Hematopoietic multipotent progenitor cell treated with erythropoietin and hydrocortisone succinate and interleukin-3 and kit ligand, for 17 days (in vitro differentiated cells): ENCODE results near the gene OR2F2.

ENCODE experiments used
- DNase-seq: peaks from one replicate; pipeline ENCODE4 v3.0.0-alpha.2; 2015; ENCODE audit warnings: low spot score

Gene OR2F2

GRCh38 chr7:143934526-143935325 is at the start of gene OR2F2:
TSS of gene OR2F2 (plus strand) at chr7:143935233. CDS start at chr7:143935233, 0 bp downstream.
- no peak for DNase-seq

DNA sequence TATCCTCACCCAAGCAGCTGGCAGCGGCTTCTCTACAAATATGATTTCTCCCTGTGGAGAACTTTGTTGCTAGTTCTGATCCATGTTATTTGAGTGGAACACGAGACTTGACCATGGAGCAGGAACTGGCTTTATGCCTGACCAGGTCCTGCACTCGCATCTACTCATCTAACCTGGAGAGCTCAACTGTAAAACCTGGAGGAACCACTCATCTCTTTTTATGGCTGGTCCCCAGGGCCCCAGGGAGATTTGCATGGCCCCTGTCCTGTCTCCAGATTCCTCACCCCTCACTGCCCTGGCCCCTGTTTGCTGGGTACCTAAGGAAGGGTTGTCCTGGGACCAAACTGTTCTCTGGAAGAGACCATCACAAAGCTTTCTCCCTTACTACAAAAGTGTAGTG is 49.1 kb upstream of the OR2F2 start:
- DNase-seq: no peak

DNA sequence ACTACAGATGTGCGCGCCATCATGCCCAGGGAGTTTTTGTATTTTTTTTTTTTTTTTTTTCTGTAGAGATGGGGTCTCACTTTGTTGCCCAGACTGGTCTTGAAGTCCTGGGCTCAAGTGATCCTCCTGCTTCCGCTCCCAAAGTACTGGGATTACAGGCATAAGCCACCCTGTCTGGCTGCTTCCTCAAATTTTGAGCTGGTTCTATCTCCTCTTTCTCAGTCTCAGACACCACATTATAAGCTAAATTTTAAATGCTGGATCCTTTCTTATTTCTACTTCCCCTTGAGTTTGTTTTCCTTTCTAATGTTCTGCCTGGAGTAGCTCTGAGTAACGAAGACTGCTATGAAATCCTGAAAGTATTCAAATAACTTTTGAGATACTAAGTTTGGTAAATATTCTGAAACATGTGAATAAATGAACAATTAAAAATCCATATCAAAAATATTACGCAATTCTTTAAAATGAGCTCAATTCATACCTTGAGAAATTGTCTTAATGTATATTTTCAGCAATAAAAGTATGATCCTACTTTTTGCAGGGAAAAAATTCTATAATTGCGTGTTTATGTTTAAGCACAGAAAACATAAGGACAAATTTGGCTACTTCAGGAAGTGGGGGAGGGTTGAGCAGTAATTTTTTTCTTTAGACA is 48.1 kb upstream of the OR2F2 start:
- no peak for DNase-seq

- no peak for DNase-seq
These were observed 46.0 kb upstream of the OR2F2 start for GRCh38 chr7:143889068-143889467.

GRCh38 chr7:143890558-143890957 is 44.5 kb upstream of the OR2F2 start:
- no peak for DNase-seq

GRCh38 chr7:143891457-143891856 is 43.6 kb upstream of the OR2F2 start:
- no peak for DNase-seq

DNA sequence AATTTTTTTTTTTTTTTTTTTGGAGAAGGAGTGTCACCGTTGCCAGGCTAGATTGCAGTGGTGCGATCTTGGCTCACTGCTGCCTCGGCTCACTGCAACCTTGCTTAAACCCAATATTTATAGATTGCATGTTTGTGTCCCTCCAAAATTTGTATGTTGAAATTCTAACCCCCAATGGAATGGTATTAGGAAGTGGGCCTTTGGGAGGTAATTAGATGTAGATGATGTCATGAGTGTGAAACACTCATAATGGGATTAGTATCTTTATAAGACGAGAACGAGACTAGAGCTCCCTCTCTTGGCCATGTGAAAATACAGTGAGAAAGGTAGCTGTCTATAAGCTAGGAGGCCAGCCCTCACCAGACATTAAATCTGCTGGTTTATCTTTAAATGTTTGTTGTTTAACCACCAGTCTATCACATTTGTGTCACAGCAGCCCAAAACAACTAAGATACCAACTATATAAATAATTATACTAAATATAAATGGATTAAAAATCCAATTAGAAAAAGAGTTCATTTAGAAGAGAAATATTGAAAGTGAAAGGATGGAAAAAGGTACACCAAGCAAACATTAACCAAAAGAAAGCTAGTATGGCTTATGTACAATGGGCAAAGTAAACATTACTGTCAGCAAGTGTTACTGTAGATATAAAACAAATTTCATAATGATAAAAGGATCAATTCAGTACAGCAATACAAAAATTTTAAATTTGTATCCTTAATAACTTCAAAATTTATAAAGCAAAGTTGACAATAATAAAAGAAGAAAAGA is 42.3 kb upstream of the OR2F2 start:
- DNase-seq: peak; percentile 51

DNA sequence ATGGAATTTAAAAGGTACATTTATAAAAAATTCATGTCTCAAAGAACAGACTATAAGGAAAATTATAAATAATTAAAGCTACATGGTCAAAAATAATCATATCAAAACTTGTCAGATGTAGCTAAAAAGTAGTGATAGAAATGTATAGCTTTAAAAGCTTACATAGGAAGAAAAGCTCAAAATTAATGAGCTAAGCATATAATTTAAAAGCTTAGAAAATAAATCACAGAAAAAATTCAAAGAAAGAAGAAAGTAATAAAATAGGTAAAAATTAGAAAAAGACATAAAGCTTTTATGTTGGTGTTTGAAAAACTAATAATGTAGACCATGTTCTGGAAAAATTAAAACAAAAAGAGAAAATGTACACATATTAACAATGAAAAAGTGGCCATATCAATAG is 38.4 kb upstream of the OR2F2 start:
- DNase-seq: no peak

DNA sequence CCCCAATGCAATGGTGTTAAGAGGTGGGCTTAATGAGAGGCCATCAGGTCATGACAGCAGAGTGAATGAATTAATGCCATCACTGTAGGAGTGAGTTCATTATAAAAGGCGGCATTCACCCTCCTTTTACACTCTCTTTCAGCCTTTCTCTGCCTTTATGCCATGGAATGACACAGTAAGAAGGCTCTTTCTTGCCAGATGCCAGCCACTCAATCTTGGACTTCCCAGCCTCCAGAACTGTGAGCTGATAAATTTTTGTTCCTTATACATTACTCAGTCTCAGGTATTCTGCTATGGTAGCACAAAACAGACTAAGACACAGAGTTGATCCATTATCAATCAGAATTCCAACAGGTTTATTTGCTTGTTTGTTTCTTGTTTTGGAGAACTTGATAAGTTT is 36.2 kb upstream of the OR2F2 start:
- no peak for DNase-seq

DNA sequence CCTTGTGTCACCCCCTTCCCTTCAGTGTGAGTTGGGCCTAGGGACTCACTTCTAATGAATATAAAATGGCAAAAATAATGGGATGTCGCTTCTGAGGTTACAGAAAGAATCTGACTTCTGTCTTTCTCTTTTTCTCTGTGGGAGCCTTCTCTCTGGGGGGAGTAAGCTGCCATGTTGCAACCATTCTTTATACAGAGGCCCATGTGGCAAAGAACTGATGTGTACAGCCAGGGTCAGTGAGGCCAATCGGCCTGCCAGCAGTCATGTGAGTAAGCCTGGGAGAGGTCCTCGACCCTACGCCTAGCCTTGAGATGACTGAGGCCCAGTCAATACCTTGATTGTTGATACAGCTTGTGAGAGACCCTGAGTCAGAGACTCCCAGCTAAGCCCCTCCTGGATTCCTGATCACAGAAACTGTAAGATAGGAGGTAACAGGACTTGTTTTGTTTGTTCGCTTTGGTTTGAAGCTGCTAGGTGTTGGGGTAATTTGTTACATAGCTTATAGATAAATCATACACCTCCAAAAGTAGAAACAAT is 34.7 kb upstream of the OR2F2 start:
- DNase-seq: no peak

GRCh38 chr7:143901332-143901667 is 33.7 kb upstream of the OR2F2 start:
- no peak for DNase-seq

- DNase-seq: peak; percentile 70
These were observed 33.2 kb upstream of the OR2F2 start, which contains the start of gene TCAF1 for GRCh38 chr7:143901668-143902331. TSS of gene TCAF1 (minus strand) at chr7:143902176. CDS start at chr7:143876608, 25,568 bp downstream.

DNA sequence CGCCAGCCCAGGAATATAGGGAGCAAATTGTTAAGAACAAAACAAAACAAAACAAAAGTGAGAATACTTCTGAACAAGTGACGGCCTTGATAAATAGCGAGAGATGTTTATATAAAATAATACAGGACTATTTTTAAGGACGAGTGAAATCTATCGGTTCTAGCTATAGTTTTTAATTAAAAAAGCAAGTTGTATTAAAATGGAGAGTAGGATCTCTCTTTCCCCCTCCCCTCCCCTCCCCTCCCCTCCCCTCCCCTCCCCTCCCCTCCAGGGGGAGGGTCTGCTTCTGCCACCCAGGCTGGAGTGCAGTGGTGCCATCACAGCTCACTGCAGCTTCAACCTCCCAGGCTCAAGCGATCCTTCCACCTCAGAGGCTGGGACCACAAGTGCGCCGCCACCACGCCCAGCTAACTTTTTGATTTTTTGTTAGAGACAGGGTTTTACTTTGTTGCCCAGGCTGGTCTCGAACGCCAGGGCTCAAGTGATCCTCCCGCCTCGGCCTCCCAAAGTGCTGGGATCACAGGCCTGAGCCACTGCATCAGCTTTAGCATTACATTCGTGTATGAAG is 32.6 kb upstream of the OR2F2 start:
- DNase-seq: no peak

- DNase-seq: no peak
These were observed 29.5 kb upstream of the OR2F2 start for GRCh38 chr7:143905509-143905908.

- DNase-seq: no peak
These were observed 28.9 kb upstream of the OR2F2 start for GRCh38 chr7:143906151-143906550.

GRCh38 chr7:143906895-143907294 is 28.1 kb upstream of the OR2F2 start:
- DNase-seq: no peak

DNA sequence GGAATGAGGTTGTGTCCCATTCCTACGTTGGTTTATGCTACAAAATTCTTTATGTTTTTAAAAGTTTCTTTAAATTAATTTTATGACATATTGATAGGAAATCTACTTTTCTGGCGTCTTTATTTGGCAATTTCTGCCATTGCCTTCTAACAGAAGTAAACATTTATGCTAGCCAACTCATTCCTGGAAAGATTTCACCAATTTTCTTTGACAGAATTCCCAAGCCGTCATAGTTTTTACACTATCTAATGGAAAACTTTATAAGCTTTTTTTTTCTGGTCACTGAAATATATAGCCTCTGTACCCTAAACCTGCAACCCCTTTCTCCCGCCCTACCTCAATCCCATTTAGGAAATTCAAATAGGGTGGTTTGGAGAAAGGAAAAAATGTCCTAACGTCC is 26.9 kb upstream of the OR2F2 start:
- DNase-seq: no peak

GRCh38 chr7:143909863-143910262 is 25.2 kb upstream of the OR2F2 start:
- DNase-seq: no peak

GRCh38 chr7:143910473-143911248 is 24.4 kb upstream of the OR2F2 start:
- no peak for DNase-seq

- no peak for DNase-seq
These were observed 21.0 kb upstream of the OR2F2 start for GRCh38 chr7:143913945-143914615.
